ENCODE measurements around the gene PSORS1C2. TPM values are rescaled to one million over a fixed set of nuclear protein-coding genes. Genes with fewer than 3 reads are reported as not detected.

Gene PSORS1C2
- total and polyA plus RNA-seq, 2 donors (not counting 1 experiment from before 2014, with no cell fraction given), result not detected

GRCh38 chr6:31163922-31164321 is 25.1 kb upstream of the PSORS1C2 start:
- ChIA-PET CTCF (interaction anchor here (1.4 to 1.6 kb wide), 2 partner anchors 203 to 278 kb away, joined by 3 to 6 read pairs; no protein-coding TSS in a partner anchor), POLR2A (interaction anchor here (0.7 kb wide), 1 partner anchor 15 kb away, joined by 3 read pairs; no protein-coding TSS in a partner anchor)
- Mint-ChIP-seq H3K27ac (no peak overlapping the region), H3K27me3 (no peaks in the 10 kb centered on the region), H3K9me3 (ENCODE audit: insufficient read depth) (no peaks in the 10 kb centered on the region), H3K4me1 (peaks cover 30% of the 10 kb centered on the region), H3K4me3 (no peak overlapping the region)
- Histone ChIP-seq H3K27me3 (replicated peaks in 1 of 4; ENCODE audit: control extremely low read depth in 1 of 4, control insufficient read depth in 3 of 4, insufficient read depth in 4 of 4, low read length in 3 of 4) (no peaks in the 10 kb centered on the region), H3K4me2 (replicated peaks; ENCODE audit: low read depth, low read length, poor library complexity, severe bottlenecking) (no peak overlapping the region), H3K27ac (ENCODE audit: low read length in 2 of 2) (no peak overlapping the region), H3K4me3 (ENCODE audit: control extremely low read depth in 1 of 5, extremely low read depth in 1 of 5, insufficient read depth in 1 of 5, low read depth in 2 of 5, low read length in 4 of 5) (no peak overlapping the region), H2AFZ (ENCODE audit: insufficient read depth, low read depth, low read length, poor library complexity, severe bottlenecking) (no peak overlapping the region), H3K9me3 (ENCODE audit: control extremely low read depth in 1 of 3, control insufficient read depth in 2 of 3, insufficient read depth in 1 of 3, low read length in 2 of 3) (no peaks in the 10 kb centered on the region), H3K79me2 (ENCODE audit: control insufficient read depth, insufficient read depth, low read length) (no peaks in the 10 kb centered on the region), H3K9ac (ENCODE audit: low read length) (no peak overlapping the region), H4K20me1 (ENCODE audit: control insufficient read depth, insufficient read depth, low read length, poor library complexity, severe bottlenecking) (no peaks in the 10 kb centered on the region), H3K36me3 (replicated peaks in 1 of 2; ENCODE audit: control extremely low read depth in 1 of 2, control insufficient read depth in 1 of 2, extremely low read depth in 1 of 2, insufficient read depth in 2 of 2, low read length in 1 of 2) (no peaks in the 10 kb centered on the region), H3K4me1 (ENCODE audit: control insufficient read depth in 2 of 2, insufficient read depth in 2 of 2, low read length in 2 of 2) (peaks cover 5 to 19% of the 10 kb centered on the region in 2 donors)
- TF ChIP-seq CTCF (IDR thresholded peaks at IDR 0.05) (no peak), EZH2 (IDR thresholded peaks at IDR 0.05; ENCODE audit: borderline replicate concordance, insufficient read depth, low read depth, low read length, poor library complexity, severe bottlenecking) (no peak)
- no peak for DNase-seq
- no peak for ATAC-seq (ENCODE audit: low read depth)
- intact Hi-C loops (cut with micrococcal nuclease), result no loop called here

- TF ChIP-seq EZH2 (IDR thresholded peaks at IDR 0.05; ENCODE audit: borderline replicate concordance, insufficient read depth, low read depth, low read length, poor library complexity, severe bottlenecking), result no peak
- TF ChIP-seq CTCF (IDR thresholded peaks at IDR 0.05), result no peak
- Mint-ChIP-seq H3K27me3 (no peaks in the 10 kb centered on the region), H3K4me3 (no peak overlapping the region), H3K4me1 (peaks cover 40% of the 10 kb centered on the region), H3K9me3 (ENCODE audit: insufficient read depth) (no peaks in the 10 kb centered on the region), H3K27ac (no peak overlapping the region)
- Histone ChIP-seq H3K27ac (ENCODE audit: low read length in 2 of 2) (no peak overlapping the region), H3K27me3 (replicated peaks in 1 of 4; ENCODE audit: control extremely low read depth in 1 of 4, control insufficient read depth in 3 of 4, insufficient read depth in 4 of 4, low read length in 3 of 4) (no peaks in the 10 kb centered on the region), H2AFZ (ENCODE audit: insufficient read depth, low read depth, low read length, poor library complexity, severe bottlenecking) (no peak overlapping the region), H3K9ac (ENCODE audit: low read length) (no peak overlapping the region), H3K4me1 (ENCODE audit: control insufficient read depth in 2 of 2, insufficient read depth in 2 of 2, low read length in 2 of 2) (peaks cover 7 to 25% of the 10 kb centered on the region in 2 donors), H3K9me3 (ENCODE audit: control extremely low read depth in 1 of 3, control insufficient read depth in 2 of 3, insufficient read depth in 1 of 3, low read length in 2 of 3) (no peaks in the 10 kb centered on the region), H3K4me2 (replicated peaks; ENCODE audit: low read depth, low read length, poor library complexity, severe bottlenecking) (no peak overlapping the region), H3K4me3 (ENCODE audit: control extremely low read depth in 1 of 5, extremely low read depth in 1 of 5, insufficient read depth in 1 of 5, low read depth in 2 of 5, low read length in 4 of 5) (no peak overlapping the region), H3K79me2 (ENCODE audit: control insufficient read depth, insufficient read depth, low read length) (no peaks in the 10 kb centered on the region), H4K20me1 (ENCODE audit: control insufficient read depth, insufficient read depth, low read length, poor library complexity, severe bottlenecking) (no peaks in the 10 kb centered on the region), H3K36me3 (replicated peaks in 1 of 2; ENCODE audit: control extremely low read depth in 1 of 2, control insufficient read depth in 1 of 2, extremely low read depth in 1 of 2, insufficient read depth in 2 of 2, low read length in 1 of 2) (no peaks in the 10 kb centered on the region)
- POLR2A ChIA-PET, result no interaction called here
- WGBS (ENCODE audit: insufficient coverage), result 90% methylated on average over 11 of the region's 13 CpGs
- DNase-seq (no peak), ATAC-seq (ENCODE audit: low read depth) (no peak)
- CTCF ChIA-PET, result interaction anchor here (1.4 kb wide), 1 partner anchor 280 kb away, joined by 3 read pairs; no protein-coding TSS in a partner anchor
- intact Hi-C loops (cut with micrococcal nuclease), result no loop called here
These were observed 23.7 kb upstream of the PSORS1C2 start for GRCh38 chr6:31162463-31163165.
